ENCODE data around the gene C19orf53.
"Not testable (repeated sequence)": the region's sequence is repeated elsewhere in the genome, so short reads cannot be mapped to it uniquely, and the experiment has no call there.

C19orf53 gene

DNA sequence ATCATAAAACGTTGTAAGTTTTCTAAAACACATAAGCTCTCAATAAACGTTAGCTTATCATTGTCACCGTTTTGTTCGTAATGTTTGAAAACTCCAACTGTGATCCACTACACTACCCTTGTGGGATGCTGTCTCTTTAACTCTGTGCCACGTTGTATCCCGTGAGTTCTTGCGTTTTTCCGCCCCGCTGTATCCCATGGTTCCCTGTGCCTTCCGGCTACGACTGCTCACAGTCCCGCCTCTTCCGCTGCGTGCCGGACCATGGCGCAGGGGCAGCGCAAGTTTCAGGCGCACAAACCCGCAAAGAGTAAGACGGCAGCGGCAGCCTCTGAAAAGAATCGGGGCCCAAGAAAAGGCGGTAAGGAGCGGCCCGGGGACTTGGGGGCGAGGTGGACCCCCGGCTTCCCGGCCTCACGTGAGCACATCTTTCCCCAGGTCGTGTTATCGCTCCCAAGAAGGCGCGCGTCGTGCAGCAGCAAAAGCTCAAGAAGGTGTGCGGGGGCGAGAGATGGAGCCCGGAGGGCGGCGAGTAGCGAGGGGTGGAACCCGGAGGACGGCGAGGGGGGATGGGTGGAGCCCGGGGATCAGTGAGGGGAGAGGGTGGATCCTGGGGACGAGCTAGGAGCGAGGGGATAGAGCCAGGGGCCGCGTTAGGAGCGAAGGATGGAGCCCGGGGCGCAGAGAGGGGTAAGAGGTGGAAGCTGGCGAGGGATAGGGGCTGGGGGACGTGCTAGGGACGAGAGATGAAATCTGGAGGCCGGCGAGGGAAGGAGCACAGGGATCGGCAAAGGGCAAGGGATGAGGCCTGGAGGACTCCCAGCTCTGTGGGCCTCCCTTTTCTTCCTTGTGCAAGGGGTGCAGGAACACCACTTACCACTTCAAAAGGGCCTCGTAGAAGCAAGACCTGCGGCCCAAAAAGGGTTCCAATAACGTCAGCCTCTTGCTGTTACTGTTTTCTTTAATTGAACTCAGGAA lies at the start of gene C19orf53:
C19orf53 (plus strand) TSS at position 240 of the 975 bp plus-strand sequence; CDS start at position 262, 22 bp downstream.
- peak; percentile 96 for DNase-seq (ENCODE audit: low spot score)

- DNase-seq (ENCODE audit: low spot score) = no peak
Observed at GRCh38 chr19:13726323-13726722, 47.9 kb upstream of the C19orf53 start.

- DNase-seq (ENCODE audit: low spot score) = no peak
Observed at GRCh38 chr19:13727798-13728197, 46.5 kb upstream of the C19orf53 start.

- no peak for DNase-seq (ENCODE audit: low spot score)
Observed at GRCh38 chr19:13729859-13730258, 44.4 kb upstream of the C19orf53 start.

- peak; percentile 99 for DNase-seq (ENCODE audit: low spot score)
Observed at GRCh38 chr19:13731147-13731964, 42.9 kb upstream of the C19orf53 start.

GRCh38 chr19:13732337-13732736 lies 41.9 kb upstream of the C19orf53 start:
- no peak for DNase-seq (ENCODE audit: low spot score)

DNA sequence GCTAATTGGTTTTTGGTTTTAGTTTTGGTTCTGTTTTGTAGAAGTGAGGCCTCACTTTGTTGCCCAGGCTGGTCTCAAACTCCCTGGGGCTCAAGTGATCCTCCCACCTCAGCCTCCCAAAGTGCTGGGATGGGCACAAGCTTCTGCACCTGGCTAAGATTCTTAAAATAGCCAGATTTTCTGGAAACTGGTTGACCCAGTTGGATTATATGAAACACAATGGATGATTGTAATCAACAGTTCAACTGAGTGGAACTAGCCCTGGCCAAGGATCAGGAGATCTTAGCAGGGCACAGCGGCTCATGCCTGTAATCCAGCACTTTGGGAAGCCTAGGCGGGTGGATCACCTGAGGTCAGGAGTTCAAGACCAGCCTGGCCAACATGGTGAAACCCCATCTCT lies 39.5 kb upstream of the C19orf53 start:
- no peak for DNase-seq (ENCODE audit: low spot score)

- no peak for DNase-seq (ENCODE audit: low spot score)
Observed at GRCh38 chr19:13738073-13738472, 36.2 kb upstream of the C19orf53 start.

DNA sequence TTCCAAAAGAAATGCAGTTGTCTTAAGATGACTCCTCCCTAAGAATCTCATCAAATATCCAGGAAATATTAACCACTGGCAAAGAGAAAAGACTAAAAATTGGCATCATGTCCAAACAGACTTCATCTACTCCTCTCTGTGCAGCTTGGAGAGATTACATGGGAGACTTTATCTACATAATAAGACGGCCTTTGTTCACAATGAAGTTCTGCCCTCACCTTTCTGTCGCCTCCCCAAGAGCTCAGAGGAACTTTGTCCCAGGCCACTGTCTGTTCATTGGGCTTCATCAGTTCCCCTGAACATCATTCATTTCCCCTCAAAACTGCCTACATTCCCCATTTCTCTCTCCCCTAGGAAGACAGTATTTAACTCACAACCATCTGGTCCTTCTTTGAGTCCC lies 32.4 kb upstream of the C19orf53 start:
- no peak for DNase-seq (ENCODE audit: low spot score)

DNA sequence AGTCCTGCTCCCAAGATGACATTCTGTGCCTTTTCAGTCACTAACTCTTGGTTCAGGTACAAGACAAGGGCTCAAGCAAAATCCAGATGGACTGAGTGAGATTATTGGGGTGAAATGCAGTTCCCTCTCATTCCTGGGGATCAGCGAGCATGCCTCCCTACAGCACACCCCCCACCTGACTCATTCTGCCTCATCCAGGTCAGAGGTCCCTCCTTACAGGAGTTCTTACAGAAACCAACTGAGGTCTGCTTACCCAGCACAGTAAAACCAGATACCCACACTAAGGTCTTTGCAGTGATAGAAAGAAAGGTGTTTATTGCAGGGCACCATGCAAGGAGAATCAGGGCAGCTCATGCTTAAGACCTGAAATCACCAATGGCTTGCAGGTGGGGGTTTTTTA lies 31.5 kb upstream of the C19orf53 start:
- no peak for DNase-seq (ENCODE audit: low spot score)

- DNase-seq (ENCODE audit: low spot score) = no peak
Observed at GRCh38 chr19:13744174-13744573, 30.1 kb upstream of the C19orf53 start.

- no peak for DNase-seq (ENCODE audit: low spot score)
Observed at GRCh38 chr19:13747098-13747453, 27.2 kb upstream of the C19orf53 start.

DNA sequence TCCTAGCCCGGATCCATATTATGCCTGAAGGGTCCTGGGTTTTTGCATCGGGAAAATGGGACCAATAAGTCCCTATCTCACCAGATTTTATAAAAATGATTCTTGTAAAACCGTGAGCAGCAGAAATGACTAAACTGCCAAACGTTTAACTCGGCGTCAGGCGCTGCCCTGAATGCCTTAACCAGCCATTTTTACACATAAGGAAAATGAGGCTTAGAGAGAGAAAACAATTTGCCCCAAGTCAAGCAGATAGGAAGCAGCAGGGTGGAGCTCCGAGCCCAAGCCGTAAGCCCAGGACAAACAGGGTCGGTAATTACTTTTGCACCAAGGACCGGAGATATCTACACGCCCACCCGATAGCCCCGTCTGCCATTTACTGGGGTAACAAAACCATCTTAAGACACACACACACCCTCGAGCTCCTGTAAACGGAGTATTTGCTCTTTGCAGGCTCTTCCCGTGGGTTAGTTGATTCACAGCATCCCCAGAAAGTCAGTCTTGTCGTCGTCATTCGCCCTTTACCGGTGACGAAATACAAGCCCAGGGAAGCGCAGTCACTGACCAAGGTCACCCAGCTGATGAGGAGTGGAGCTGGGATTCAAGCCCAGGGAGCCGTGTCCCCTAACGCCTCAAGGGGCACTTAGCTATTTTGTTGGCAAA lies 26.0 kb upstream of the C19orf53 start:
- no peak for DNase-seq (ENCODE audit: low spot score)

- no peak for DNase-seq (ENCODE audit: low spot score)
Observed at GRCh38 chr19:13751436-13751835, 22.8 kb upstream of the C19orf53 start.

GRCh38 chr19:13753622-13754021 lies 20.6 kb upstream of the C19orf53 start:
- DNase-seq (ENCODE audit: low spot score) = not testable (repeated sequence)

- DNase-seq (ENCODE audit: low spot score) = no peak
Observed at GRCh38 chr19:13756210-13756609, 18.0 kb upstream of the C19orf53 start.

GRCh38 chr19:13757805-13758772 lies 16.2 kb upstream of the C19orf53 start:
- DNase-seq (ENCODE audit: low spot score) = no peak

- no peak for DNase-seq (ENCODE audit: low spot score)
Observed at GRCh38 chr19:13758795-13759194, 15.5 kb upstream of the C19orf53 start.

- no peak for DNase-seq (ENCODE audit: low spot score)
Observed at GRCh38 chr19:13761423-13761822, 12.8 kb upstream of the C19orf53 start.

GRCh38 chr19:13762635-13763235 lies 11.5 kb upstream of the C19orf53 start:
- DNase-seq (ENCODE audit: low spot score) = no peak

- DNase-seq (ENCODE audit: low spot score) = no peak
Observed at GRCh38 chr19:13763265-13763664, 11.0 kb upstream of the C19orf53 start.
